DMS53 (cell line): ENCODE measurements around the gene AFAP1L2.
A peak's percentile ranks its signal among the peaks of the same experiment; 100 is the strongest.

Experiments used
- DNase-seq: peaks from one replicate; lab custom pipeline; 2025; lab: John Stamatoyannopoulos, UW

The AFAP1L2 gene

DNA sequence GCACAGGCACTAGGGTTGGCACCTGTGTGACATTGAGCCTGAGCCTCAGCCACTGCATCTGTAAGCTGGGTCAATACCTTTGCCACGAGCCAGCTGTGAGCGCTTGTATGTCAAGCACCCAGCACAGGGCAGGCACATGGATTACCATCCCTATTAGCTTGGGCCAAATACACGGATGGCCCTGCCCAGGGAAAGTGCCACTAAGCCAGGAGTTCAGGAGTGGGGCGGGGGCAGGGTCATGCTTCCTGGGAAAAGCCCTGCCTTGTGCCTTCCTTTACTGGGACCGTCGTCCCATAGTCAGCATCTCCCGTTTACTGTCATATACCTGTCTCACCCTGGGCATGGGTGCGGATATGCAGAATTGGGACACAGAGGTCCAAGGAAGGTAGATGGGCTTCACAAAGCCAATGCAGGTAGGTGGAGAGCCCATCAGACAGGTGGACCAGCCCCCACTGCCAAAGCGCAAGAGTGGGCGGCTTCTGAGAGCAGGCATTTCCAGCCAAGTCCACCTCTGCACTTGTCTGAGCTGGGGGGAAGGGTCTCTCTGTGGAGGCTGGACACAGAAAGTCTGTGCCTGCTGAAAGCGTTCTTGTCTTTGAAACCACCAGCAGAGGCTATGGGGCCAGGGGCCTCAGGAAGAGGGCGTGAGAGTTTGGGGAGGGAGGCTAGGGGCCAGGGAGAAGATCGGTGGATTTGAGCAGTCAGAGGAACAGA lies 92.6 kb downstream of the AFAP1L2 start:
- no peak for DNase-seq

DNA sequence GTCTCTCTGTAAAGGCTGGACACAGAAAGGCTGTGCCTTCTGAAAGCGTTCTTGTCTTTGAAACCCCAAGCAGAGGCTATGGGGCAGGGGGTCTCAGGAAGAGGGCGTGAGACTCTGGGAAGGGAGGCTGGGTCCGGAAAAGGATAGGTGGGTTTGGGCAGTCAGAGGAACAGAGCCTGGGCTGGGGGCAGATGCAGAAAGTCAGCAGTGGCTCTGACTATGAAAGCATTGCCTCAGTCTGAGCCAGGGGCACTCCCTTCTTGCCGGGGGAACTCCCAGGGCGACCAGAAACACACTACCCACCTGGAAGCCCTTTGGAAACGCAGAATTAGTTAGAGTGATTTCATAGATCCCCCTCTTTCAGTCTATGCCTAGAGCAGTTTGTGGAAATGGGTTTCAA lies 93.3 kb downstream of the AFAP1L2 start:
- DNase-seq: no peak

DNA sequence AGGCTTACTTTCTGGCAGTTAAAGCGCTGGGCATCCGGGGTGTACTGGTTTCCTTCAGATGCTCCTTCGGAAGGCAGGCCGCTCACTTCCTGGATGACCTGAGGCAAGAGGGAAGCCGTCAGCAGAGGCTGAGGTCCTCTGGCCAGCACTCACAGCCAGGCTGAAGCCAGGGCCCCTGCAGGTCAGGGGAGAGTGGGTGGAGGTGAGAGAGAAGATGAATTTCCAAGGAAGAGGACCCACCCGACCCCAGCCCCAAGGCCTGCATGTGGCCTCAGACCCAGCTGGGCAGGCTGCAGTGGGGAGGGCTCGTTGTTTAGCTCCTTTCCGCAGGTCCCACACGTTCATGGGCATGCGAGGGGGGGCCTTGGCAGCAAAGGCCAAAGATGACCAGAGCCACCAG lies 94.0 kb downstream of the AFAP1L2 start:
- no peak for DNase-seq

DNA sequence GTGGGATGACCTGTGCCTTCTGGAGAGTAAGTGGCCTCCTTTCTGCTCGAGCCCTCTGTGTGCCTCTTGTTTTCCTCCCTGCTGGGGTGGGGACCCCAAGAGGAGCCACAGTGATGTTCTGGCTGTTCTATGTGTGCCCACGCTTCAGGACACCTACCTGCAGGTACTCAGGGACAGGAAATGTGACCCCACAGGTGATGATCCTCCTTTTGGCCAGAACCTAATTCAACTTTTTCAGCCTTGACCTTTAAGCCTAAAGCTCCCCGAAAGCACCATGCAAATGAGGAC lies 95.0 kb downstream of the AFAP1L2 start:
- no peak for DNase-seq

DNA sequence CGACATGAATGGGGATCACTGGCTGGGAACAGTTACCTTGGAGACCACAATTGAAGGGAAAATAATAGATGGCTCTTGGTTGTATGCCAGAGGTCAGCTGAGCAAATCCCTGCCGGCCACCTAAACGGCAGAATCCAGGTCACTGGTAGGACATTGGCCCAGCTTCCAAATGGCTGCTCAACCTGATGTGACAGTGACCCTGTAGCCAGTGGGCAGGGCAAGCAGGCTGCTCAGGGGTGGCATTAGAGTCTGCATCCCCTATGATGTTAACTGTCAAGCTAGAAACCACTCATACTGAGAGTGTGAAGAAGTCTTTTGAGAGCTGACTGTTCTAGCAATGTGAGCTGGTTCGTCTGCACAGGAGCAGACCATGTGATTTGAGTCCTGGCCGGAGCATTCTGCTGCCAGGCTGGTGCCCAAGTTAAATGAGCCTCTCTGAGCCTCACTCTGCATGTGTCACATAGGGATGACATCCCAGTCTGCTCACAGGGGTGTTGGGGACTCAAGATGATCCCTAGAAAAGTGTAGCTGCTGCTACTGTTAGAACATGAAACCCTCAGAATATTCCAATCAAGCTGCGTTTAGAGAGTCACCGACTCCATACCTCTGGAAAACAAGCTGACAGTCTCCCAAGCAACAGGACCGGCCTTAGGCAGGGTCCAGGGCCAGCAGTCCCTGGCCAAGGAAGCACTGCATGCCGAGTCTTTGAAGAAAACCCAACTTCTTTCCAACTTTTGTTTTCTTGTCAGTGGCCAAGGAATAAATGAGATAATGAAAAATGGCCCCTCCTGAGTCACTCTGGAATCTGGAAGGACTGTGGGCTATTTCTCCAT lies 95.6 kb downstream of the AFAP1L2 start:
- DNase-seq: no peak

DNA sequence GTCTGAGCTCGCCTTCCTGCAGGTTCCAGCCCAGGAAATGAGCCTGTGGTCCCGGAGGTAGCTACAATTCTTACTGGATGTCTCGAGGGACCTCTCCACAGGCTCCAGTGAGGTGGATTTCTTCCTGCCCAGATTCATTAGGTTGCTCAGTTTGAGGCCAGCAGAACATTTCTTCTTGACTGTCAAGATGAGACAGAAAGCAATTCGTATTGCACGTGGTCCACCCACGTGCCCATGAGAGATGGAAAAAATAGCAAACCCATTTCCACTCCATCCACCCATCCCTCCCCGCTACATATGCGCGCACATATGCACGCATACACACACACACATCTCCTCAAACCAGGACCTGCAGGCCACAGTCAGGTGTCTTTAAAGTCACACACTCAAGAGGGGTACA lies 96.6 kb downstream of the AFAP1L2 start:
- no peak for DNase-seq

DNA sequence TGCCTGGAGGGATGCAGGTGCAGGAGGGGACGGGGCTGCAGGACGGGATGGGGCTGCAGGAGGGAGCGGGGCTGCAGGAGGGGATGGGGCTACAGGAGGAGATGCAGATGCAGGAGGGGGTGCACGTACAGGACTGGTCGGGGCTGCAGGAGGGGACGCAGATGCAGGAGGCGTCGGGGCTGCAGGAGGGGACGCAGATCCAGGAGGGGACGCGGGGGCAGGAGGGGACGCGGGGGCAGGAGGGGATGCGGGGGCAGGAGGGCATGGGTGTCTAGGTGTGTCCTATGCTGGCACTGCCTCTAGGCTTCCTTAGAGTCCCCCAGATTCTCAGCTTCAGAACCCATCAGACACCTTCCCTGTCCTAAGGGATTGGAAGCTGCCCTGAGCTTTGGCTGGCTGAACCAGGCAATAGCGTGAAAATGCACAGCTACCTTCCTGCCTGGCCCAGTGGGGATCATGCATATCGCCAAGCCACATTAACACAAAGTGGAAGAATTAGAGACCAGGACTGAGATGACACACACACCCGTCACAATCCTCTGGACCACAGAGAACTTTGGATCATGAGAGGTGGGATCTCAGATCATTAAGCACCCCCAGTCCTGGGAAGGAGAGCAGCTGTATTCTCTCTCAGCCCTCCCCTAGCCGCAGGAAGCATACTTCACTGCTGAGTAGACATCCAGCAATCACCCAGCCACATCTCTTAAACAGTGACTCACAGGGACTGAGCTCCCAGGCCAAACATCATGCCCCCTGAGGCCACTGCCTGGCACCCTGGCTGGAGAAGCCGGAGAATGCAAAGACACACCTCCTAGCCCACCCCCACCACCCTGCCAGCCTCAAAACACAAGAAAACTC lies 98.0 kb downstream of the AFAP1L2 start:
- peak; percentile 41 for DNase-seq

DNA sequence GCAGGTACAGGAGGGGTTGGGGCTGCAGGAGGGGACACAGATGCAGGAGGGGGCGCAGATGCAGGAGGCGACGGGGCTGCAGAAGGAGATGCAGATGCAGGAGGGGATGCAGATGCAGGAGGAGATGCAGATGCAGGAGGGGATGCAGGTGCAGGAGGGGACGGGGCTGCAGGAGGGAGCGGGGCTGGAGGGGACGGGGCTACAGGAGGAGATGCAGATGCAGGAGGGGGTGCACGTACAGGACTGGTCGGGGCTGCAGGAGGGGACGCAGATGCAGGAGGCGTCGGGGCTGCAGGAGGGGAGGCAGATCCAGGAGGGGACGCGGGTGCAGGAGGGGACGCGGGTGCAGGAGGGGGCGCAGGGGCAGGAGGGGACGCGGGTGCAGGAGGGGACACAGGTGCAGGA lies 98.8 kb downstream of the AFAP1L2 start:
- no peak for DNase-seq

DNA sequence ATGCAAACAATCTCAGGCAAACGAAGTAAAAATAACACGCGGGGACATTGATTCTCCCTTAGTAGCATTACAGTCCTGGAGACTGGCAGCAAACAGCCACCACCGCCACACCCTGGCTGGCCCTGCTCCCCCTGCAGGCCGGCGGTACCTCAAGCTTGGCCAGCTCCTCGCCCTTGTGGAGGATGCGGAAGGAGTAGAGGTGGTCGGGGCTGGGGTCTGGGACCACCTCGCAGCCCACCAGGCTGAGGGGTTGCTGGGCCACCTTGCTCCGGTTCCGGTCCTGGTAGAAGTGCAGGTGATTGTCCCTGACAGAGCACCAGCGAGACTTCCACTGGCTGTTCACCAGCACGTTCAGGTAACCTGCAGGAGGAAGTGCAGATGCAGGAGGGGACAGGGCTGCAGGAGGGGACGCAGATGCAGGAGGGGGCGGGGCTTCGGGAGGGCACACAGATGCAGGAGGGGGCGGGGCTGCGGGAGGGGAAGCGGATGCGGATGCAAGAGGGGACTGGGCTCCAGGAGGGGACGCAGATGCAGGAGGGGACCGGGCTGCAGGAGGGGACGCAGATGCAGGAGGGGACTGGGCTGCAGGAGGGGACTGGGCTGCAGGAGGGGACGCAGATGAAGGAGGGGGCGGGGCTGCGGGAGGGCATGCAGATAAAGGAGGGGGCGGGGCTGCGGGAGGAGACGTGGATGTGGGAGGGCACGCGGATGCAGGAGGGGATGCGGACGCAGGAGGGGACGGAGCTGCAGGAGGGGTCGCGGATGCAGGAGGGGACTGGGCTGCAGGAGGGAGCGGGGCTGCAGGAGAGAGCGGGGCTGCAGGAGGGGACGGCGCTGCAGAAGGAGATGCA lies 99.5 kb downstream of the AFAP1L2 start:
- peak; percentile 83 for DNase-seq

DNA sequence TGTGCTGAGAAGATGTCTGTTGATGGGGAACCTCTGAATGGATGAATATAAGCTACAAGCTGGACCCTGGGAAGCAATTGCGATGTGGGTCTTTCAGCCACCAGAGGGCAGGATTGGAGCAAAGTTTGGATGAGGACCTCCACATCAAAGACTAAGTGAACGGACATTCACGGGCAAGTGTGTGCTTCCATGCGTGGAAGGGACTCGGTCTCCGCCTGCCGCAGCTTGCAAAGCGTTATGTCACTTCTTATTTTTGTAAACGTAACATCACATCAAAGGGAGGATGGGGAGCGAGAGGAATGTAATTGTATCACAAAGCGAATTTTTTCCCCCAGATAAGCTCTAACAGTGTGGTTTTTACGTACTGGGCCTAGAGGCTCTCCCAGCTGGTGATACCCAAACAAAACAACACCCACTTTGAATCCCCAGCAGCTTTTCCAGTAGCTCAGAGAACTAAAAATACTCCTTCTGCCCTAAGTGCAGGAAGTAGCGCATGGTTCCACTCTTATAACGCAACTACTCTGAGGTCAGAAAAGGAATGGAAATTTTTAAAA lies 100.2 kb downstream of the AFAP1L2 start:
- peak; percentile 92 for DNase-seq

DNA sequence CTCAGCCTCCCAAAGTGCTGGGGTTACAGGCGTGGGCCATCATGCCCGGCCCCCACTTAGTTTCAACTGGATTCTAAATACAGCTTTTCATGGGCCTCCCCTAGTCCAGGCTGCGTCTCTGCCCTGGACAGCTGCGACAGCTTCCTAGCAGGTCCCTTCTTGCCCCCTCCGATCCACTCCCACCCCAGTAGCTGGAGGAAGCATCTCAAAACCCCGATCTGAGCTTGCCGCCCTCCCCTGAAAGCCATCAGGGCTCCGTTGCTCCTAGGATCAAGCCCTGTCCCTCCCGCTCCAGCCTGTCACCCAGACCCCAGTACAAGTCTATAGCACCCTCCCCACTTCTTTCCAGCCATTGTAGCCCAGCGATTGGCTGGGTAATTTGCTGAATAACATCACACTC lies 100.7 kb downstream of the AFAP1L2 start:
- DNase-seq: no peak

DNA sequence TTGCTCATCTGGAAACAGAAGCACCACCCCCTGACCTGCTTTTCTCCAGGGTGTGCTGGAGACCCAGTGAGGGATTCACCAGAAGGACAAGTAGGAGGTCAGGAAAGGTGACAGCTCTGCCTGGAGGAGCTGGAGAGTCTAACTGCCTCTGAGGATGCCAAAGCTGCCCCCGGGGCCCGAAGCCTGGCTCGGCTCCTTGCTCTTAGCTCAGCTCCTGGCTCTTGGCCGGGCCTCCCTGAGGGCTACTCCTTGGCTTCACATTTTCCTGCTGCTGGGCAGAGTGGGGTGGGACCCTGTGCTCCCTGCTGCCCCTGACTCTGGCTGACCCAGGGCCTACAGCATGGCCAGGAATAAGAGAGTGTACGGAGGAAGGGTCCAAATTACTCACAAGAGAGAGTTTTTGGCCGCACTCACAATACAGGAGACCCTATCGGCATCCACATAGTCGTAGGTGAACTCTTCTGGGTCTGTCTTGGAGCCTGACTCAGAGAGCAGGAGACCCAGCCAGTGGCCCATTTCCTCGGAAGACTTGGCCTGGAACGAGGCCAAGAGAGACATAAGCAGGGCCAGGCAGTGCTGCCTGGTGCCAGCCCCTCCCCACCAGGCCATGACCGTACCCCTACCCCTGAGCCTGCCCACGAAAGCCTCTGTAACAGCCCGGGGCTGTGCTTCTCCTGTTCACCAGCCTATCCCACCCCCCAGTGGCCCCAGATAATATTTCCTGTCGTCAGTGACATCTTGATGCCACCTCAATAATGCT lies 102.2 kb downstream of the AFAP1L2 start:
- DNase-seq: no peak

DNA sequence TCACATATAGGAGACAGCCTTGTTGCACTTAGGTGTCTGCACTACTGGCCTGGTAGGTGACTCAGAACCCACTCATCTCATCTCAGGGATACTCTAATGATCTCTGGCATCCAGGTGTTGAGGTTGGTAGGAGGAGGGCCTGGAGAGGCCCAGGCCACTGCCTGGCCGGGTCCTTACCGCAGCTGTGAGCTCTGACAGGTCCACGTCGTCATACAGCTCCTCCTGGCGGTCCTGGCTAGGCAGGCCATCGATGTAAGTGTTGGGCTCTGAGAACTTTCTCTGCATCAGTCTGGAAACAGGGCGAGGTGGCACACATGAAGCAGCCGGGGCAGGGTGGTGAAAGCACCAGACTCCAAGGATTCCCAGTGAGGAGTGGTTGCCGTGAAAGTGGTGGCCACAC lies 103.1 kb downstream of the AFAP1L2 start:
- DNase-seq: peak; percentile 41

DNA sequence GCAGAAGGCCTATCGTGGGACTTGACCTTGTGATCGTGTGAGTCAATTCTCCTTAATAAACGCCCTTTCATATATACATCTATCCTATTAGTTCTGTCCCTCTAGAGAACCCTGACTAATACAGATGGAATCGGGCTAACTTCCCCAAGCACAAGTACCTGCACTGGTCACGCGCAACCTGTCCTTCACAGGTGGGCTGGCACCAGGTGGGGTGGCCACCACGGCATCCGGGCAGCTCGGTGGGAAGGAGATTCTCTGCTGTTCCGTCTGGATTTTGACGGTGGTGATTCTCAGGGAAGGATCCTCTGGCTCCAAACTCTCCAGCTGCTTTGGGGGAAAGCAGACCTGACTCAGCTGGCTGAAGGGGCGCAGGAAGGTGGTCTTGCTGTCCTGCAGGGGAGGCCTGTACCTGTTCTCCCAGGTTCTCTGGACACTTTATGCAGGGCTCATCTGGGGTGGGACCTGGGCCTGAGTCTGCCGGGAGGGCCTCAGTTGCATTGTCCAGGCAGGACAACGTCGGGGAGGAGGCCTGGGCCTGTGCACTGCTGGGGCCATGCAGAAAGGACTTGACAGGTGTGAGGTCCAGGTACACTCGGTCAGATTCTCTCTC lies 104.2 kb downstream of the AFAP1L2 start:
- no peak for DNase-seq

DNA sequence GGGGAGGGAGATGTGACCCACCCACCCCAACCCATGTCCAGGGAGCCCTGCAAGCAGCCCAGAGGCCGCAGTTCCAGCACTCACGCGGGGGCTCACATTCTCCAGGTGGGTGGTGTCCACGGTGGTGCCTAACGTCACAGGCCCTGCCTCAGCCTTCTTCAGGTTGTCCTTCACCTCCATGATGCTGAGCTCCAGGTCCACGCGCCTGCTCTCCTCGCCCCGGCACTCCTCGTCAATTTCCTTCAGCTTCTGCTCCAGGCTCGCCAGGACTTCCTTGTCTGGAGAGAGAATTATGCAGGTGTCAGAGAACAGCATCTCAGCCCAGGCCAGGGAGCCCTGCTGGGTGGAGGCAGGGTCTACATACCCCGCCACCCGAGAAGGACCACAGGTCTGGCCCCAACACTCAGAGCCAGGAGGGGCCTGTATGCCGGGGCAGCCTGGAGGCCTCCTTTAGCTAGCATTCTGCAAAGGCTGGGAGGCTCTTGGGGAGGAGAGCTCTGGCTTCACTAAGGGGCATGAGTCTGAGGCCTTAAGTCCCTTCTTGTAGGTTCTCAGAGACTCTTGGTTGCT lies 107.1 kb downstream of the AFAP1L2 start:
- no peak for DNase-seq

DNA sequence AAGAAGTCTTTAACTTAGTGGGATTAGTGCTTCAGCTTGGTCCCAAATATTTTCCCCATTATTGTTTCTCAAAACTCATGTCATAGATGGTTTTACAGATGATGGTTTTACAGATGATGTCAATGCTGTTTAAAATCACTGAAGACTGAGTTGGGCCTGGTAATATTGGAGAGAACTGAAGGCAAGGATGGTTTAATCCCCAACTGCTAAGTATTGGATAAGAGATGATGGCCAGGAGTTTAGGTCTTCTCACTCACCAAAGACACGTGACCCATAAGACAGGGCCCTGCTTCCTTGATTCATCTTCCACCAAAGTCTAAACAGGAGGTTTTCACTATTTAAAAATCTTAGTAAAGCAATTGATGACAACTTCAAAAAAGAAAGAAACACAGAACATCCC lies 108.9 kb downstream of the AFAP1L2 start:
- peak; percentile 17 for DNase-seq

DNA sequence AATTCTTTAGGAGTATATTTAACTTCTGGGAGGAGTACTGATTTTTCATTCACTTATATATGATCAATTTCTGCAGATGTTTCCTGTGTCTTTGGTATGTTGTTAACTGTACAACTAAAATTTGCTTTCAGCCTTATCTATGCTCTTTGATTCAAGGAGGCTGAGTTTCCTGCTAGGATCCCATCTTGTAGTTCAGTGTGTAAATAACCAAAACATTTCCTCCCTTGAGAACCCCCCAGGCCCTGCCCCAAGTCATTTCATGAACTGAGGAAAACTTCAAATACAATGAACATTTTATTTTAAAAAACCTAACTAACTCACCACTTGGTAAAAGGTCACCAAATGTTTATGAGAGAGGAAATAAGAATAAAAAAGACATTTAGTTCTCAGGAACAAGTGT lies 109.8 kb downstream of the AFAP1L2 start:
- no peak for DNase-seq

DNA sequence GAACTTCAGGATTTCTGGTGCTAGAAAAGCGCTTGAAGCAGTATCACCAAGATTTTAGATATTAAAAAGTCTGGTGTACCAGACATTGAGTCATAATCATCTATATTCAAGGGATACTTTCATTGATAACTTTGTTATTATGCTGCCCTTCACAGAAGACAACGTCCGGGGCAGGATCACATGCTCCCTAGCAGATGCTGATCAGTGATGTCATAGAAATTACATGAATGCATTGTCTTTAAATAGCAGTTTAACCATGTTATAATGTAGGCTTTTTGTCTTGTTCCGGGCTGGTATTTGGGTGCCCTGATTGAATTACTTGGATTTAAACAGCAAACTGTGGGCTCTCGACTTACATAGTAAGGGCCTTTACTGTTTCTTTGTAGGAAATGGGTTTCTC lies 111.2 kb downstream of the AFAP1L2 start:
- DNase-seq: no peak

DNA sequence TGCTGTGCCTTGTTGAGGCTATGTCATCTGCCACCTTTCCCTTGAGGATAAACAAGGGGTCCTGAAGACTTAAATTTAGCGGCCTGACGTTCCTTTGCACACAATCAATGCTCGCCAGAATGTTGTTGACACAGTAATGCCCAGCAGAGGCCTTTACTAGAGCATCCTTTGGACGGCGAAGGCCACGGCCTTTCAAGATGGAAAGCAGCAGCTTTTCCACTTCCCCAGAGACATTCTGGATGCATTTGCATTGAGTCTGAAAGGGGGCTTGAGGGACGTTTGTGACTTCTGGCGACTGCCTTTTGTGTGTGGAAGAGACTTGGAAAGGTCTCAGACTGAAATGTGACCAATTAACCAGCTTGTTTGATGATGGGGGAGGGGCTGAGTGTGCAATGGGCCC lies 112.8 kb downstream of the AFAP1L2 start:
- DNase-seq: no peak

DNA sequence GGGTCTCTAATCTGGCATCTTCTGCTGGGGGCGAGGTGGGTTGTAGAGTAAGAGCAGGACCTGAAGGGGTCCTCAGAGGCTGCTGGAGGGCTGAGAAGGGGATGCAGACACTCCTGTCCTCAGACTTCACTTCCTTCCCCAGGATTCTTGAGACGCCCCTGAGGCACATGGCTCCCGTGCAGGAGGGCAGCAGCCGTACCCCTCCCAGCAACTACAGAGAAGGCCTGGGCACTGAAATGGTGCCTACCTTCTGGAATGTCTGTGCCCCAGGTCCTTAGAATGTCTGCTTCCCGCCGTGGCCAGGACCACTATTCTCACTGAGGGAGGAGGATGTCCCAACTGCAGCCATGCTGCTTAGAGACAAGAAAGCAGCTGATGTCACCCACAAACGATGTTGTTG lies 113.2 kb downstream of the AFAP1L2 start:
- DNase-seq: no peak
